Esophagus muscularis mucosa (tissue), 3 donors: ENCODE measurements around the gene SFT2D1.

ENCODE experiments used
- CTCF ChIP-seq, 3 experiments: fragments of 200-600 bp in 2 of 3; fragments of 450-650 bp in 1 of 3; sonication (generic) in 2 of 3; IDR thresholded peaks; one replicate each; pipeline ENCODE4 v1.5.1; 2017 to 2019; ENCODE audit warnings: antibody characterized with exemption in 3 of 3, mild to moderate bottlenecking in 2 of 3, moderate library complexity in 1 of 3
- POLR2A ChIP-seq: fragments of 450-650 bp; IDR thresholded peaks from one replicate; pipeline ENCODE4 v1.6.1; 2017; ENCODE audit warnings: antibody characterized with exemption, moderate library complexity, mild to moderate bottlenecking, low read depth
- POLR2AphosphoS5 ChIP-seq, 2 donors: sonication (generic); formaldehyde crosslinking; IDR thresholded peaks; one replicate each; pipeline ENCODE4 v1.6.1; 2017; ENCODE audit warnings: antibody characterized with exemption in 2 of 2

DNA sequence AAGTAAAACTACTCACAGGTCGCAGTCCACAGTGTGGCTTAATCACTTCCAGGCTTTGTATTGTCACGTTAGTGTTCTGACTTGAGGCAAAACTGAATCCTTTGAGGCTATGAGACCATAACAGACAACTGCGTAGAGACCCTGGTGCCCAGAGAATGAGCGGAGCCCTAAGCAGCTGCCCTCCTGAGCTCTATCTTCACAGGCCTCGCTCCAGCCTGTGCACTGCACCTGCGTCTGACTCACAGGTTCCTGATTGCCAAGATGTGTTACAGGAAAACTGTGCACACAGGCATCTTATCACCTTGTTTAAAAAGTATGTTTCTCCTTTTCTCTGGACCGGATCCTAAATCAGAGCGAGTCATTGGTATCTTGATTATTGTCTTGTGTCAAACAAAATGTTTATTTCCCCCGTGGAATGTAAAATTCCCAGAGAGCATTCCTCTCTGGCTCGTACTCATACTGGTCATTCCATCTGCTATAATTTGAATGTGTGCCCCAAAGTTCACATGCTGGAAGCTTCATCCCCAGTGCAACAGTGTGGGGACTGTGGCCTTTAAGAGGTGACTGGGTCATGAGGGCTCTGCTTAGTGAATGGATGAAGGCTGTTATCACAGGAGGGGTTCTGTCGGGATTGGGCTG, 59.8 kb downstream of the SFT2D1 start:
- TF ChIP-seq CTCF (IDR thresholded peaks at IDR 0.05) (no peak), POLR2A (no peak), POLR2AphosphoS5 (IDR thresholded peaks at IDR 0.05) (no peak)
